HAP-1 (cell line): ENCODE results near the gene GEMIN5.
A peak's percentile ranks its signal among the peaks of the same experiment; 100 is the strongest.

Experiments
- DNase-seq, 2 experiments: peaks; one replicate each; pipeline ENCODE4 v3.0.0-alpha.2; 2016 to 2020; ENCODE audit warnings: low spot score in 2 of 2
- H3K27me3 ChIP-seq: fragments of 250-450 bp; sonication (Bioruptor Pico); 2 replicates; pipeline ENCODE4 v1.5.1; 2020; ENCODE audit warnings: low read depth, mild to moderate bottlenecking, moderate library complexity
- H3K36me3 ChIP-seq: fragments of 250-450 bp; sonication (Bioruptor Pico); replicated peaks from 2 replicates; pipeline ENCODE4 v1.5.1; 2020; ENCODE audit warnings: mild to moderate bottlenecking
- H3K4me1 ChIP-seq: fragments of 250-450 bp; sonication (Bioruptor Pico); 2 replicates; pipeline ENCODE4 v1.5.1; 2020; ENCODE audit warnings: mild to moderate bottlenecking
- H3K4me3 ChIP-seq: fragments of 250-450 bp; sonication (Bioruptor Pico); 2 replicates; pipeline ENCODE4 v1.5.1; 2020; ENCODE audit warnings: mild to moderate bottlenecking, moderate library complexity
- H3K9me3 ChIP-seq: fragments of 250-450 bp; sonication (Bioruptor Pico); 2 replicates; pipeline ENCODE4 v1.5.1; 2020; ENCODE audit warnings: mild to moderate bottlenecking, moderate library complexity
- in situ Hi-C: fragments of 300-500 bp; cut with MboI; formaldehyde crosslinking; loops from 3 replicates; pipeline ENCODE4 v1.14.3; 2020; ENCODE audit warnings: low sequenced_read_pairs, inconsistent platforms, mixed read lengths

The GEMIN5 gene

GRCh38 chr5:154885439-154885838 lies 52.6 kb downstream of the GEMIN5 start:
- Histone ChIP-seq H3K4me3 (no peak overlapping the region), H3K9me3 (peaks cover 8% of the 10 kb centered on the region; the same call in 1 of the 2 replicates), H3K4me1 (no peaks in the 10 kb centered on the region), H3K27me3 (no peaks in the 10 kb centered on the region), H3K36me3 (peaks cover 52% of the 10 kb centered on the region)
- no peak for DNase-seq
- in situ Hi-C loops: no loop called here

GRCh38 chr5:154884424-154884823 lies 53.6 kb downstream of the GEMIN5 start:
- in situ Hi-C loops: no loop called here
- no peaks in the 10 kb centered on the region for H3K27me3 ChIP-seq

GRCh38 chr5:154881986-154882385 lies 56.0 kb downstream of the GEMIN5 start:
- Histone ChIP-seq H3K36me3 (peaks cover 26% of the 10 kb centered on the region), H3K4me3 (no peak overlapping the region), H3K4me1 (no peaks in the 10 kb centered on the region), H3K9me3 (peaks cover 19% of the 10 kb centered on the region), H3K27me3 (no peaks in the 10 kb centered on the region)
- no peak for DNase-seq
- in situ Hi-C loops: no loop called here

More at GRCh38 chr5:154884424-154884823, 53.6 kb downstream of the GEMIN5 start:
- Histone ChIP-seq H3K4me1 (no peaks in the 10 kb centered on the region), H3K9me3 (peaks cover 10% of the 10 kb centered on the region; the same call in 1 of the 2 replicates), H3K4me3 (no peak overlapping the region), H3K36me3 (peaks cover 43% of the 10 kb centered on the region)
- no peak for DNase-seq

GRCh38 chr5:154878642-154879335 lies 59.2 kb downstream of the GEMIN5 start:
- no peak for DNase-seq
- Histone ChIP-seq H3K36me3 (peaks cover 30% of the 10 kb centered on the region), H3K27me3 (no peaks in the 10 kb centered on the region), H3K9me3 (peaks cover 11% of the 10 kb centered on the region), H3K4me1 (no peaks in the 10 kb centered on the region), H3K4me3 (no peak overlapping the region)
- in situ Hi-C loops: no loop called here

GRCh38 chr5:154873791-154874331 lies 64.2 kb downstream of the GEMIN5 start:
- Histone ChIP-seq H3K4me3 (no peak overlapping the region), H3K27me3 (no peaks in the 10 kb centered on the region), H3K4me1 (no peaks in the 10 kb centered on the region), H3K9me3 (peaks cover 6% of the 10 kb centered on the region), H3K36me3 (peaks cover 58% of the 10 kb centered on the region)
- DNase-seq: no peak
- in situ Hi-C loops: no loop called here

- no peak for DNase-seq
- H3K27me3 ChIP-seq: no peaks in the 10 kb centered on the region
- in situ Hi-C loops: no loop called here
- H3K9me3 ChIP-seq: no peaks in the 10 kb centered on the region
- no peaks in the 10 kb centered on the region for H3K4me1 ChIP-seq
- H3K36me3 ChIP-seq: peaks cover 60% of the 10 kb centered on the region
- H3K4me3 ChIP-seq: no peak overlapping the region
Measured at GRCh38 chr5:154871734-154872133, 66.3 kb downstream of the GEMIN5 start.

- H3K4me1 ChIP-seq: no peaks in the 10 kb centered on the region
- no peaks in the 10 kb centered on the region for H3K9me3 ChIP-seq
- H3K4me3 ChIP-seq: no peak overlapping the region
- DNase-seq: no peak
- H3K27me3 ChIP-seq: no peaks in the 10 kb centered on the region
- in situ Hi-C loops: no loop called here
- peaks cover 56% of the 10 kb centered on the region for H3K36me3 ChIP-seq
Measured at GRCh38 chr5:154868702-154869101, 69.3 kb downstream of the GEMIN5 start.

- Histone ChIP-seq H3K4me1 (no peaks in the 10 kb centered on the region), H3K27me3 (no peaks in the 10 kb centered on the region), H3K4me3 (no peak overlapping the region), H3K36me3 (peaks cover 50% of the 10 kb centered on the region), H3K9me3 (no peaks in the 10 kb centered on the region)
- in situ Hi-C loops: no loop called here
- no peak for DNase-seq
Measured at GRCh38 chr5:154866841-154867240, 71.2 kb downstream of the GEMIN5 start.

- no peak for DNase-seq
- Histone ChIP-seq H3K36me3 (peaks cover 42% of the 10 kb centered on the region), H3K9me3 (no peaks in the 10 kb centered on the region), H3K4me3 (no peak overlapping the region), H3K27me3 (no peaks in the 10 kb centered on the region), H3K4me1 (peaks cover 4% of the 10 kb centered on the region; the same call in 1 of the 2 replicates)
- in situ Hi-C loops: no loop called here
Measured at GRCh38 chr5:154865466-154866184, 72.4 kb downstream of the GEMIN5 start.

GRCh38 chr5:154863291-154864080 lies 74.5 kb downstream of the GEMIN5 start:
- H3K27me3 ChIP-seq: no peaks in the 10 kb centered on the region
- no peak overlapping the region for H3K4me3 ChIP-seq
- in situ Hi-C loops: no loop called here
- no peaks in the 10 kb centered on the region for H3K9me3 ChIP-seq
- peaks cover 36% of the 10 kb centered on the region for H3K36me3 ChIP-seq
- H3K4me1 ChIP-seq: peaks cover 11% of the 10 kb centered on the region
- DNase-seq: no peak

GRCh38 chr5:154862766-154863165 lies 75.2 kb downstream of the GEMIN5 start:
- in situ Hi-C loops: no loop called here
- H3K4me1 ChIP-seq: peaks cover 11% of the 10 kb centered on the region
- H3K4me3 ChIP-seq: no peak overlapping the region
- H3K9me3 ChIP-seq: no peaks in the 10 kb centered on the region
- peaks cover 34% of the 10 kb centered on the region for H3K36me3 ChIP-seq
- no peak for DNase-seq
- no peaks in the 10 kb centered on the region for H3K27me3 ChIP-seq

GRCh38 chr5:154861946-154862345 lies 76.1 kb downstream of the GEMIN5 start:
- Histone ChIP-seq H3K4me3 (no peak overlapping the region), H3K9me3 (no peaks in the 10 kb centered on the region; the same call in 1 of the 2 replicates), H3K36me3 (peaks cover 34% of the 10 kb centered on the region), H3K27me3 (no peaks in the 10 kb centered on the region), H3K4me1 (peaks cover 14% of the 10 kb centered on the region)
- no peak for DNase-seq
- in situ Hi-C loops: no loop called here

GRCh38 chr5:154860765-154861164 lies 77.2 kb downstream of the GEMIN5 start:
- DNase-seq: no peak
- Histone ChIP-seq H3K9me3 (no peaks in the 10 kb centered on the region; the same call in 1 of the 2 replicates), H3K4me3 (peak overlapping the region; percentile 89), H3K36me3 (peaks cover 28% of the 10 kb centered on the region), H3K27me3 (no peaks in the 10 kb centered on the region), H3K4me1 (peaks cover 19% of the 10 kb centered on the region)
- in situ Hi-C loops: no loop called here
